Measurements from ENCODE around the gene ZNF627. TPM values are rescaled to one million over a fixed set of nuclear protein-coding genes. Genes with fewer than 3 reads are reported as not detected.

The ZNF627 gene
- total RNA-seq, 1 donor from 2014 or later, result 9.4 TPM

- H3K4me1 ChIP-seq, result peaks cover 3% of the 10 kb centered on the region
- H3K4me3 ChIP-seq, result no peak overlapping the region
- intact Hi-C loops (cut with DNase I), result no loop called here
- H3K9me3 ChIP-seq, result no peaks in the 10 kb centered on the region
- ATAC-seq, result peak; percentile 7 to 43
- TF ChIP-seq CTCF (IDR thresholded peaks at IDR 0.05), result peak; percentile 23
- H3K27me3 ChIP-seq (ENCODE audit: low read depth), result no peaks in the 10 kb centered on the region
- DNase-seq, result no peak
- H3K27ac ChIP-seq, result no peak overlapping the region
- H3K36me3 ChIP-seq, result peaks cover 38% of the 10 kb centered on the region
Observed at GRCh38 chr19:11551603-11552235, 45.6 kb upstream of the ZNF627 start.

GRCh38 chr19:11552666-11553372 lies 44.5 kb upstream of the ZNF627 start:
- no peak overlapping the region for H3K27ac ChIP-seq
- DNase-seq (no peak), ATAC-seq (no peak)
- H3K36me3 ChIP-seq, result peaks cover 42% of the 10 kb centered on the region
- peaks cover 12% of the 10 kb centered on the region for H3K4me1 ChIP-seq
- H3K4me3 ChIP-seq, result no peak overlapping the region
- H3K9me3 ChIP-seq, result no peaks in the 10 kb centered on the region
- no peaks in the 10 kb centered on the region for H3K27me3 ChIP-seq (ENCODE audit: low read depth)
- no peak for TF ChIP-seq CTCF (IDR thresholded peaks at IDR 0.05)
- intact Hi-C loops (cut with DNase I), result no loop called here

- intact Hi-C loops (cut with DNase I), result no loop called here
- ATAC-seq, result no peak
- DNase-seq, result no peak
- Histone ChIP-seq H3K27ac (no peak overlapping the region), H3K27me3 (ENCODE audit: low read depth) (no peaks in the 10 kb centered on the region), H3K4me1 (peaks cover 19% of the 10 kb centered on the region), H3K36me3 (peaks cover 42% of the 10 kb centered on the region), H3K9me3 (no peaks in the 10 kb centered on the region), H3K4me3 (no peak overlapping the region)
- no peak for TF ChIP-seq CTCF (IDR thresholded peaks at IDR 0.05)
Observed at GRCh38 chr19:11554160-11554559, 43.1 kb upstream of the ZNF627 start.

- Histone ChIP-seq H3K36me3 (peaks cover 42% of the 10 kb centered on the region), H3K4me3 (no peak overlapping the region), H3K27me3 (ENCODE audit: low read depth) (no peaks in the 10 kb centered on the region), H3K4me1 (peaks cover 28% of the 10 kb centered on the region), H3K9me3 (no peaks in the 10 kb centered on the region), H3K27ac (no peak overlapping the region)
- intact Hi-C loops (cut with DNase I), result no loop called here
- ATAC-seq, result no peak
- no peak for DNase-seq
- no peak for TF ChIP-seq CTCF (IDR thresholded peaks at IDR 0.05)
Observed at GRCh38 chr19:11555246-11555645, 42.0 kb upstream of the ZNF627 start.

GRCh38 chr19:11556634-11557420 lies 40.5 kb upstream of the ZNF627 start:
- no peak for TF ChIP-seq CTCF (IDR thresholded peaks at IDR 0.05)
- H3K27ac ChIP-seq, result no peak overlapping the region
- H3K36me3 ChIP-seq, result peaks cover 42% of the 10 kb centered on the region

More at GRCh38 chr19:11556634-11557420, 40.5 kb upstream of the ZNF627 start:
- Histone ChIP-seq H3K27me3 (ENCODE audit: low read depth) (no peaks in the 10 kb centered on the region), H3K4me3 (no peak overlapping the region), H3K4me1 (peaks cover 34% of the 10 kb centered on the region), H3K9me3 (no peaks in the 10 kb centered on the region)
- ATAC-seq (no peak), DNase-seq (no peak)
- intact Hi-C loops (cut with DNase I), result no loop called here

Data from lower lobe of right lung (tissue), 2 donors.